ENCODE data around the gene STS. TPM values are rescaled to one million over a fixed set of nuclear protein-coding genes. Genes with fewer than 3 reads are reported as not detected.

STS gene
- polyA plus RNA-seq, 3 donors: 3.1 to 7.8 (median 6.3) TPM

DNA sequence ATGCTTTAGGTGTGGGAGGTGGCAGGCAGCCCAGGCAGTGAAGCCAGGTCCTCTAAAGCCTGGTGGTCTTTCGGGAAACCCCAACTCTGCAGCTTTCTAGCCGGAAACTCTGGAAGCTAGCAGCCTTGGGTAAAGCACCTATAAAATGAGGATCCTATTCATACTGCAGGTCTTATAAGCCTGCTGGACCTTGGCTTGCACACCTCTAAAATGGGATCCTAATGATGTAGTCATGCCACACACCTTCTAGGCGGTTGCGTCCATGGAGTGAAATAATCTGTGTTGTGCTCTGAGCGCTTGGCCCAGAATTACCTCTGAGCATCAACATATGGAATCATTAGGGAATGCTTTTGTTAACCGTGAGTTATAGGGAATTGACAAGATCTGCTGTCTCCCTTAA, 36.0 kb upstream of the STS start:
- Histone ChIP-seq H3K27ac (ENCODE audit: low read depth in 1 of 2, low read length in 2 of 2) (no peak overlapping the region), H3K27me3 (ENCODE audit: control insufficient read depth in 2 of 2, insufficient read depth in 2 of 2, low read length in 2 of 2) (no peaks in the 10 kb centered on the region), H4K20me1 (ENCODE audit: insufficient read depth, low read length) (peaks cover 87% of the 10 kb centered on the region), H3K4me1 (ENCODE audit: control insufficient read depth in 1 of 2, insufficient read depth in 2 of 2, low read length in 2 of 2) (peaks cover 28 to 38% of the 10 kb centered on the region in 2 donors), H2AFZ (ENCODE audit: insufficient read depth, low read depth, low read length, poor library complexity, severe bottlenecking) (no peak overlapping the region), H3K9ac (ENCODE audit: insufficient read depth, low read length, poor library complexity, severe bottlenecking) (no peak overlapping the region), H3K4me3 (replicated peaks in 1 of 3; ENCODE audit: low read depth in 2 of 3, low read length in 3 of 3) (no peak overlapping the region), H3K9me3 (replicated peaks in 1 of 2; ENCODE audit: control insufficient read depth in 1 of 2, insufficient read depth in 1 of 2, low read length in 2 of 2) (no peaks in the 10 kb centered on the region), H3K79me2 (ENCODE audit: insufficient read depth, low read length) (peaks cover 65% of the 10 kb centered on the region), H3K4me2 (replicated peaks; ENCODE audit: extremely low read depth, low read length, poor library complexity, severe bottlenecking) (no peak overlapping the region), H3K36me3 (replicated peaks in 1 of 2; ENCODE audit: control insufficient read depth in 1 of 2, insufficient read depth in 2 of 2, low read length in 2 of 2) (peaks cover 0 to 22% of the 10 kb centered on the region in 2 donors)
- no peak for TF ChIP-seq CTCF (IDR thresholded peaks at IDR 0.05)
- Mint-ChIP-seq H3K4me3 (no peak overlapping the region), H3K27ac (no peak overlapping the region), H3K9me3 (no peaks in the 10 kb centered on the region), H3K27me3 (ENCODE audit: low read depth in 3 of 3) (no peaks in the 10 kb centered on the region), H3K36me3 (peaks cover 4 to 50% of the 10 kb centered on the region in 2 donors), H3K4me1 (peaks cover 31% of the 10 kb centered on the region)
- intact Hi-C loops (cut with micrococcal nuclease): no loop called here
- DNase-seq: no peak
- WGBS (ENCODE audit: insufficient coverage): no CpG with 5 or more reads among the region's 6 CpGs

DNA sequence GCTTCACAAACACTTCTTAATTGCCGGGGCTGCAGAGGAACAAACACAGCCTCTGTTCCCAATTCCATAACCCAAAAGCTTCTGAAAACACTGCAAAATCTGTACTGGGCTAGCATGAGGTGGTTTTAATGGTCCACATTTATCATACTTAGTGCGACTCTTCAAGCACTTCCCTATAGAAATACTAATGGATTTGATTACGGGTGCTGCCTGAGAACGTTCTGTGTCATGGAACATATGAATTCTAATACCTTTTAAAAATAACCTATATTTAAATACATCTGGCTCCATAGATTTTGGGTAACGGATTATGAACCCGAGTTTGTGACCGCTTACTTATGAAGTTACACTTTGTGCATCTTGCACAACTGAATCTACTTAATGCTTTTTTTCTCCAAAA, 35.4 kb upstream of the STS start:
- no peak overlapping the region for H3K4me3 Mint-ChIP-seq
- H3K9ac ChIP-seq (ENCODE audit: insufficient read depth, low read length, poor library complexity, severe bottlenecking): no peak overlapping the region
- no peak overlapping the region for H3K4me2 ChIP-seq (replicated peaks; ENCODE audit: extremely low read depth, low read length, poor library complexity, severe bottlenecking)

More for the DNA sequence above, 35.4 kb upstream of the STS start:
- Histone ChIP-seq H3K36me3 (replicated peaks in 1 of 2; ENCODE audit: control insufficient read depth in 1 of 2, insufficient read depth in 2 of 2, low read length in 2 of 2) (peaks cover 0 to 24% of the 10 kb centered on the region in 2 donors), H3K27ac (ENCODE audit: low read depth in 1 of 2, low read length in 2 of 2) (no peak overlapping the region), H4K20me1 (ENCODE audit: insufficient read depth, low read length) (peaks cover 87% of the 10 kb centered on the region), H2AFZ (ENCODE audit: insufficient read depth, low read depth, low read length, poor library complexity, severe bottlenecking) (no peak overlapping the region), H3K79me2 (ENCODE audit: insufficient read depth, low read length) (peaks cover 65% of the 10 kb centered on the region), H3K4me3 (replicated peaks in 1 of 3; ENCODE audit: low read depth in 2 of 3, low read length in 3 of 3) (no peak overlapping the region), H3K4me1 (ENCODE audit: control insufficient read depth in 1 of 2, insufficient read depth in 2 of 2, low read length in 2 of 2) (peaks cover 28 to 38% of the 10 kb centered on the region in 2 donors), H3K27me3 (ENCODE audit: control insufficient read depth in 2 of 2, insufficient read depth in 2 of 2, low read length in 2 of 2) (no peaks in the 10 kb centered on the region), H3K9me3 (replicated peaks in 1 of 2; ENCODE audit: control insufficient read depth in 1 of 2, insufficient read depth in 1 of 2, low read length in 2 of 2) (no peaks in the 10 kb centered on the region)
- no peaks in the 10 kb centered on the region for H3K27me3 Mint-ChIP-seq (ENCODE audit: low read depth in 3 of 3)
- intact Hi-C loops (cut with micrococcal nuclease): no loop called here
- no peak for DNase-seq
- H3K9me3 Mint-ChIP-seq: no peaks in the 10 kb centered on the region
- peaks cover 31% of the 10 kb centered on the region for H3K4me1 Mint-ChIP-seq
- no CpG with 5 or more reads among the region's 7 CpGs for WGBS (ENCODE audit: insufficient coverage)
- H3K27ac Mint-ChIP-seq: no peak overlapping the region
- no peak for TF ChIP-seq CTCF (IDR thresholded peaks at IDR 0.05)
- peaks cover 7 to 52% of the 10 kb centered on the region in 2 donors for H3K36me3 Mint-ChIP-seq

Data from CD14-positive monocyte (primary cell).